ENCODE data around the gene PIK3C2G.

The PIK3C2G gene

DNA sequence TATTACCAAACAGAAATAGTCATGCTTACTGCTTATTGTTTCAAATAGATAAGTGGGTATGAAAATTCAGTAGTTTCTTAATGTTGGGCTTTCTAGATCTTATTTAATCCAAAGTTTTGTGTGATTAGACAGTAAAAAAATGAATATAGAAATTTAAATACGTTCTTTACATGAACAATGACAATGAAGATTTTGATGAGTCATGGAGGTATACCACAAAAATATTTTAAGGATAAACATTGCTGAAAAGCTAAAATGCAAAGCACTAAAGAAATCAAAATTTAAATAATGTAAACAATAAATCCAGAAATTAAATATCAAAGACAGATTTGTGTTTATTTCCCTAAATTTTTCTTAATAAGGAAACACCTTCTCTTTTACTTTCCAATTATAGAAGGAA is 78.3 kb downstream of the PIK3C2G start:
- H3K4me3 ChIP-seq (replicated peaks; ENCODE audit: low read depth, low read length) = no peak overlapping the region
- TF ChIP-seq, protein P1, sequence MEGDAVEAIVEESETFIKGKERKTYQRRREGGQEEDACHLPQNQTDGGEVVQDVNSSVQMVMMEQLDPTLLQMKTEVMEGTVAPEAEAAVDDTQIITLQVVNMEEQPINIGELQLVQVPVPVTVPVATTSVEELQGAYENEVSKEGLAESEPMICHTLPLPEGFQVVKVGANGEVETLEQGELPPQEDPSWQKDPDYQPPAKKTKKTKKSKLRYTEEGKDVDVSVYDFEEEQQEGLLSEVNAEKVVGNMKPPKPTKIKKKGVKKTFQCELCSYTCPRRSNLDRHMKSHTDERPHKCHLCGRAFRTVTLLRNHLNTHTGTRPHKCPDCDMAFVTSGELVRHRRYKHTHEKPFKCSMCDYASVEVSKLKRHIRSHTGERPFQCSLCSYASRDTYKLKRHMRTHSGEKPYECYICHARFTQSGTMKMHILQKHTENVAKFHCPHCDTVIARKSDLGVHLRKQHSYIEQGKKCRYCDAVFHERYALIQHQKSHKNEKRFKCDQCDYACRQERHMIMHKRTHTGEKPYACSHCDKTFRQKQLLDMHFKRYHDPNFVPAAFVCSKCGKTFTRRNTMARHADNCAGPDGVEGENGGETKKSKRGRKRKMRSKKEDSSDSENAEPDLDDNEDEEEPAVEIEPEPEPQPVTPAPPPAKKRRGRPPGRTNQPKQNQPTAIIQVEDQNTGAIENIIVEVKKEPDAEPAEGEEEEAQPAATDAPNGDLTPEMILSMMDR (IDR thresholded peaks at IDR 0.05; ENCODE audit: low read length, missing control alignments) = no peak
- no peak for DNase-seq (ENCODE audit: low read depth)

DNA sequence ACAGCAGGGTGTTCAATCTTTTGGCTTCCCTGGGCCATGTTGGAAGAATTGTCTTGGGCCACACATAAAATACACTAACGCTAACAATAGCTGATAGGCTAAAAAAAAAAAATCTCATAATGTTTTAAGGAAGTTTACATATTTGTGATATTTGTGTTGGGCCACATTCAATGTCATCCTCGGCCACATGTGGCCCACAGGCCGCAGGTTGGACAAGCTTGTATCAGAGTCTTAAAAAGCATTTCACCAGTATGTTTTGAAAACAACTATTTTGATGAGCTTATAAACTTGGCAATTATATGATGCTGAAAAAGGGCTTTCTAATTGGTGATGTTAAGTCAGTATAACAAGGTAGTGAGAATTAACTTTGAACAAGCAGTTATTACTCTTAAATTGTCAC is 78.9 kb downstream of the PIK3C2G start:
- no peak for DNase-seq (ENCODE audit: low read depth)
- no peak overlapping the region for H3K4me3 ChIP-seq (replicated peaks; ENCODE audit: low read depth, low read length)
- TF ChIP-seq, protein P1 (IDR thresholded peaks at IDR 0.05; ENCODE audit: low read length, missing control alignments) = no peak

DNA sequence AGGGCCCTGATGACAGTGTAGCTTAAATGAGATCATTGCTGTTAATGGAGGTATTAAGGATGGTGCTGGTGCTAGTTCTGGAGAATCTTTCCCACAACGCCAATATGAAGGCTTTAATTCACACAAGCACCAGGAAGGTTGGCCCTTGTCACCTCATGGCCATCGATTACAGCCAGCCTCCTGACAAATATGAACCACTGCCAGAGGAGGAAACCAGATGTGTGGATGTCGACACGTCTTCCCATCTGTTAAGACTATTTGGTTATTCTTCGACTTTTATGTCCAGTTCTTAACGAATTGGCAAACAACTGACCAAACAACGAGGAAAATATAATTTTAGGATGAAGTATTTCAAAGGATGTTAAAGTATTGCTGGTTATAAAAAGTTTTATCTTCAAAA is 79.5 kb downstream of the PIK3C2G start:
- no peak overlapping the region for H3K4me3 ChIP-seq (replicated peaks; ENCODE audit: low read depth, low read length)
- no peak for DNase-seq (ENCODE audit: low read depth)
- TF ChIP-seq, protein P1 (IDR thresholded peaks at IDR 0.05; ENCODE audit: low read length, missing control alignments) = no peak

DNA sequence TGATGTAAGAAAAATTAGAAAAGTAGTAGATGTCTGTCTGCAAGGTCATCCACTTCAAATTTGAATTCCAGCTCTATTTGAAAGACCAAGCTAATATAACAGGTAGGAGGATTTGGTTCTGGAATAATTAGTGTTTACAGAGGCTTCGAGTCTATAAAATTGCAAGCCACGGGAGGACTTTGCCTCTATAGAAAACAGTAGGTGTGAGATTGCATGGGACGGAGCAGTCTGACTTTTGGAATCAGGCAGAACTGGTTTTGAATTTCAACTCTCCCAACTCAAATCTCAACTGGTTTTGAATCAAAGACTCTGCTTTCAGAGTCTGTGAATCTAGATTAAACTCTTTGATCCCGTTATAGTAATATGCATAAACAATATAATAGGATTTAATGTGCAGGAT is 82.4 kb downstream of the PIK3C2G start:
- TF ChIP-seq, protein P1 (IDR thresholded peaks at IDR 0.05; ENCODE audit: low read length, missing control alignments) = no peak
- no peak overlapping the region for H3K4me3 ChIP-seq (replicated peaks; ENCODE audit: low read depth, low read length)
- DNase-seq (ENCODE audit: low read depth) = no peak

DNA sequence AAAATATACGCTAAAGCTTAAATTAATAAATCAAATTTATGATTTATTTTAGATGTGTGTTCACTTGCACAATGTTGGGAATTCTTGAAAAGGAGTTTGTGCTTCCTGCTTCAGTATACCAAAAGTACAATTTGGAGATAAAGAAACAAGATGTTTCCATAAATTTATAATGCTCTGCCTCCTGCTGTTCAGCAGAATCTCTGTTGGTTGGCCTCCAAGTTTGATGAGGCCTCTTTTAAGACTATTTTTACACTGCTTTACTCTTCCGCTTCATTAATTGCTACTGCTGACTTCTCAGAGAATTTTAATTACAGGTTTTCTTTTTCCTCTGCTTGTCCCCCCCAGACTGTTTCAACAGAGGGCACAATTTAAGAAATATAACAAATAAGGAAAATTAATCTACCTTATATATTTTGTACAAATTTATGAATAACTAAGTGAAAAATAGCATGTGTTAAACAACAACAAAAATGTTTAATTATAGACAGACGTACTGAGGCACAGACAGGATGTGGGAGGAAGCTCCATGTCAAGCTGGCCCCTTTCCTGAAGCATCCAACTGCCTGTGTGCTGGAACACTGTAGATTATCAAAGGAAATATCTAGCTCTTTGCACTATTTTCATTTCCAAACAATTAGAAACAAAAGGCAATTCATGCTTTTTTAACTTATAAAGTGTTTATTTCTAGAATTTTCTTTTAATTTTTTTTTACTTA is 83.9 kb downstream of the PIK3C2G start:
- H3K4me3 ChIP-seq (replicated peaks; ENCODE audit: low read depth, low read length) = no peak overlapping the region
- DNase-seq (ENCODE audit: low read depth) = peak; percentile 36
- TF ChIP-seq, protein P1 (IDR thresholded peaks at IDR 0.05; ENCODE audit: low read length, missing control alignments) = no peak

DNA sequence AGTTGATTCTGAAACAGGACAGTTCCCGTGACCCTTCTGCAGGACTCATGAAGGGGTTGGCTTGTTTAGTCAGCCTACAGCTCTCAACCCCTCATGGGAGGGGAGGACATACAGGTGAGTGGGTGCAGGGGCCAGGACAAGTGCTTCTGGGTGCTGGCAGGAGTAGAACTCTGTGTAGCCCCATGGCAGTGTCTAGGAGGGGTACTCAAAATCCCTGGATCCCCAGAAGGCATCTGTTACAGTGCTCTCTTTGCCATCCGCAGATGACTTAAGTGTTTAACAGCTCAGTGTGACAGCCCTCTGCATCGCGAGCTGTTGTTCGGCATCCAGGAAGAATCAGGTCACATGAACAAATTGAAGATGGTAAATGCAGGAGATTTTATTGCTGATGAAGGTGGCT is 91.0 kb downstream of the PIK3C2G start:
- DNase-seq (ENCODE audit: low read depth) = no peak
- H3K4me3 ChIP-seq (replicated peaks; ENCODE audit: low read depth, low read length) = no peak overlapping the region
- TF ChIP-seq, protein P1 (IDR thresholded peaks at IDR 0.05; ENCODE audit: low read length, missing control alignments) = no peak

DNA sequence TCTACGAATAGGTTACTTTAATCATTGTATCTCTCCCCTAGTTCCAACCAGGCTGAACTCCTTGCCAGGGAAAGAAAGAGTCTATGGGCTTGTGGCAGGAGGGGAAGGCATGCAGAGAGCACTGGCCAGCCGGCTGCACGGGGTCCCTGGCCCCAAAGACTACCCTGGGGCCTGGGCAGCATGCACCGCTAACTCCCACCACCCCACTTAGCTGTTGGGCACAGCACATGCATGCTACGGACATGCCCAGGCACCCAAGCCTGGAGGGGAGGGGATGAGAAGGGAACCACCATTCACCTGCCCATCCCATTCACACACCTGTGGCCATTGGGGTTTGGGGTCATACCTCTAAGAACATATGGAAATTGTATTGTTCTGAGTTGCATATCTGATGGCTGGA is 94.1 kb downstream of the PIK3C2G start:
- no peak for DNase-seq (ENCODE audit: low read depth)

More for the DNA sequence above, 94.1 kb downstream of the PIK3C2G start:
- TF ChIP-seq, protein P1 (IDR thresholded peaks at IDR 0.05; ENCODE audit: low read length, missing control alignments) = no peak
- H3K4me3 ChIP-seq (replicated peaks; ENCODE audit: low read depth, low read length) = no peak overlapping the region
